GM23338 (cell line): Measurements from ENCODE around the gene B4GALT4.
"Not testable (repeated sequence)": the region's sequence is repeated elsewhere in the genome, so short reads cannot be mapped to it uniquely, and the experiment has no call there.

Source experiments
- CTCF ChIP-seq, 2 experiments: fragments of 200-600 bp in 1 of 2; sonication (generic) in 1 of 2; conservative IDR thresholded peaks; 2 replicates each; pipeline versions ENCODE4 v1.5.1 to v1.6.1; 2016 to 2017; ENCODE audit warnings: antibody characterized with exemption in 2 of 2, low read depth in 2 of 2, mild to moderate bottlenecking in 2 of 2, moderate library complexity in 1 of 2
- EZH2 ChIP-seq: fragments of 200-600 bp; sonication (generic); IDR thresholded peaks from one replicate; pipeline ENCODE4 v1.8.0; 2017; ENCODE audit warnings: antibody characterized with exemption, mild to moderate bottlenecking, low read depth; ENCODE audit not compliant: unreplicated experiment
- ZNF331 ChIP-seq: fragments of 250-450 bp; sonication (Bioruptor Pico); IDR thresholded peaks from 2 replicates; pipeline ENCODE4 v1.5.0; 2020; ENCODE audit warnings: low read depth, mild to moderate bottlenecking, moderate library complexity

DNA sequence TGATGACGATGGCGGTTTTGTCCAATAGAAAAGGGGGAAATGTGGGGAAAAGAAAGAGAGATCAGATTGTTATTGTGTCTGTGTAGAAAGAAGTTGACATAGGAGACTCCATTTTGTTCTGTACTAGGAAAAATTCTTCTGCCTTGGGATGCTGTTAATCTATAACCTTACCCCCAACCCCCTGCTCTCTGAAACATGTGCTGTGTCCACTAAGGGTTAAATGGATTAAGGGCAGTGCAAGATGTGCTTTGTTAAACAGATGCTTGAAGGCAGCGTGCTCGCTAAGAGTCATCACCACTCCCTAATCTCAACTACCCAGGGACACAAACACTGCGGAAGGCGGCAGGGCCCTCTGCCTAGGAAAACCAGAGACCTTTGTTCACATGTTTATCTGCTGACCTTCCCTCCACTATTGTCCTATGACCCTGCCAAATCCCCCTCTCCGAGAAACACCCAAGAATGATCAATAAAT lies 2.4 kb upstream of the B4GALT4 start:
- TF ChIP-seq CTCF (conservative IDR thresholded peaks at IDR 0.05; ENCODE audit: low read depth in 2 of 2); EZH2; ZNF331 (CRISPR knock-in tag): not testable (repeated sequence)
